ENCODE data around the gene MYEOV.

The MYEOV gene

GRCh38 chr11:69306821-69307220, 12.9 kb downstream of the MYEOV start:
- Mint-ChIP-seq H3K4me3 (no peak overlapping the region), H3K27me3 (peaks cover 53% of the 10 kb centered on the region), H3K27ac (no peak overlapping the region), H3K4me1 (peaks cover 20% of the 10 kb centered on the region), H3K9me3 (no peaks in the 10 kb centered on the region), H3K36me3 (no peaks in the 10 kb centered on the region)
- no peak for DNase-seq
- CTCF ChIA-PET: interaction anchor here (2.5 kb wide), 1 partner anchor 13 kb away, joined by 8 read pairs; the partner anchor contains the start of gene MYEOV

GRCh38 chr11:69307421-69307820, 13.5 kb downstream of the MYEOV start:
- H3K9me3 Mint-ChIP-seq: no peaks in the 10 kb centered on the region
- CTCF ChIA-PET: no interaction called here
- peaks cover 26% of the 10 kb centered on the region for H3K4me1 Mint-ChIP-seq
- DNase-seq: no peak
- no peak overlapping the region for H3K27ac Mint-ChIP-seq
- H3K27me3 Mint-ChIP-seq: peaks cover 56% of the 10 kb centered on the region
- H3K4me3 Mint-ChIP-seq: no peak overlapping the region
- H3K36me3 Mint-ChIP-seq: no peaks in the 10 kb centered on the region

- Mint-ChIP-seq H3K36me3 (no peaks in the 10 kb centered on the region), H3K4me3 (no peak overlapping the region), H3K27ac (no peak overlapping the region), H3K9me3 (no peaks in the 10 kb centered on the region), H3K27me3 (peaks cover 51% of the 10 kb centered on the region), H3K4me1 (peaks cover 30% of the 10 kb centered on the region)
- CTCF ChIA-PET: no interaction called here
- peak; percentile 18 for DNase-seq
Measured at GRCh38 chr11:69307871-69308431, 14.0 kb downstream of the MYEOV start.

GRCh38 chr11:69308491-69308911, 14.5 kb downstream of the MYEOV start:
- CTCF ChIA-PET: interaction anchor here (1.7 kb wide), 1 partner anchor 15 kb away, joined by 6 read pairs; no protein-coding TSS in a partner anchor
- peak; percentile 15 for DNase-seq
- H3K4me1 Mint-ChIP-seq: peaks cover 30% of the 10 kb centered on the region
- H3K9me3 Mint-ChIP-seq: no peaks in the 10 kb centered on the region
- H3K4me3 Mint-ChIP-seq: no peak overlapping the region
- H3K27me3 Mint-ChIP-seq: peaks cover 47% of the 10 kb centered on the region
- H3K27ac Mint-ChIP-seq: no peak overlapping the region
- H3K36me3 Mint-ChIP-seq: no peaks in the 10 kb centered on the region

- Mint-ChIP-seq H3K27ac (no peak overlapping the region), H3K9me3 (no peaks in the 10 kb centered on the region), H3K27me3 (peaks cover 42% of the 10 kb centered on the region), H3K4me1 (peaks cover 29% of the 10 kb centered on the region), H3K36me3 (no peaks in the 10 kb centered on the region), H3K4me3 (no peak overlapping the region)
- CTCF ChIA-PET: interaction anchor here (1.7 kb wide), 1 partner anchor 16 kb away, joined by 6 read pairs; no protein-coding TSS in a partner anchor
- DNase-seq: peak; percentile 15
Measured at GRCh38 chr11:69308936-69309615, 15.1 kb downstream of the MYEOV start.

GRCh38 chr11:69309631-69310280, 15.8 kb downstream of the MYEOV start:
- no peak overlapping the region for H3K4me3 Mint-ChIP-seq
- H3K27ac Mint-ChIP-seq: no peak overlapping the region
- DNase-seq: no peak
- no peaks in the 10 kb centered on the region for H3K36me3 Mint-ChIP-seq
- CTCF ChIA-PET: interaction anchor here (1.7 kb wide), 1 partner anchor 17 kb away, joined by 6 read pairs; no protein-coding TSS in a partner anchor
- no peaks in the 10 kb centered on the region for H3K9me3 Mint-ChIP-seq
- H3K4me1 Mint-ChIP-seq: peaks cover 29% of the 10 kb centered on the region
- peaks cover 39% of the 10 kb centered on the region for H3K27me3 Mint-ChIP-seq

GRCh38 chr11:69310351-69310750, 16.4 kb downstream of the MYEOV start:
- H3K9me3 Mint-ChIP-seq: no peaks in the 10 kb centered on the region
- H3K4me1 Mint-ChIP-seq: peaks cover 29% of the 10 kb centered on the region
- peaks cover 39% of the 10 kb centered on the region for H3K27me3 Mint-ChIP-seq
- H3K27ac Mint-ChIP-seq: no peak overlapping the region
- H3K4me3 Mint-ChIP-seq: no peak overlapping the region
- no peak for DNase-seq
- no peaks in the 10 kb centered on the region for H3K36me3 Mint-ChIP-seq
- CTCF ChIA-PET: no interaction called here

- DNase-seq: no peak
- peak overlapping the region; percentile 94 for H3K27ac Mint-ChIP-seq
- CTCF ChIA-PET: interaction anchor here (1.1 kb wide), 1 partner anchor 18 kb away, joined by 5 read pairs; the partner anchor contains the start of gene MYEOV
- no peaks in the 10 kb centered on the region for H3K9me3 Mint-ChIP-seq
- peaks cover 29% of the 10 kb centered on the region for H3K4me1 Mint-ChIP-seq
- H3K36me3 Mint-ChIP-seq: no peaks in the 10 kb centered on the region
- H3K27me3 Mint-ChIP-seq: peaks cover 39% of the 10 kb centered on the region
- no peak overlapping the region for H3K4me3 Mint-ChIP-seq
Measured at GRCh38 chr11:69310934-69311766, 17.2 kb downstream of the MYEOV start.

- Mint-ChIP-seq H3K9me3 (no peaks in the 10 kb centered on the region), H3K4me1 (peaks cover 29% of the 10 kb centered on the region), H3K27me3 (peaks cover 32% of the 10 kb centered on the region), H3K4me3 (peak overlapping the region; percentile 33), H3K36me3 (no peaks in the 10 kb centered on the region), H3K27ac (peak overlapping the region; percentile 94)
- CTCF ChIA-PET: interaction anchor here (1.1 kb wide), 1 partner anchor 18 kb away, joined by 5 read pairs; the partner anchor contains the start of gene MYEOV
- peak; percentile 63 for DNase-seq
Measured at GRCh38 chr11:69311767-69312385, 17.9 kb downstream of the MYEOV start.

GRCh38 chr11:69312453-69313404, 18.8 kb downstream of the MYEOV start:
- Mint-ChIP-seq H3K27ac (peak overlapping the region; percentile 56), H3K4me3 (no peak overlapping the region), H3K36me3 (no peaks in the 10 kb centered on the region), H3K9me3 (no peaks in the 10 kb centered on the region), H3K27me3 (peaks cover 26% of the 10 kb centered on the region), H3K4me1 (peaks cover 33% of the 10 kb centered on the region)
- CTCF ChIA-PET: no interaction called here
- DNase-seq: peak; percentile 17

GRCh38 chr11:69313992-69314391, 20.0 kb downstream of the MYEOV start:
- Mint-ChIP-seq H3K27me3 (peaks cover 16% of the 10 kb centered on the region), H3K4me1 (peaks cover 35% of the 10 kb centered on the region)
- CTCF ChIA-PET: no interaction called here

GRCh38 chr11:69314555-69314954, 20.6 kb downstream of the MYEOV start:
- Mint-ChIP-seq H3K36me3 (peaks cover 1% of the 10 kb centered on the region), H3K27ac (no peak overlapping the region), H3K27me3 (peaks cover 12% of the 10 kb centered on the region), H3K4me3 (no peak overlapping the region), H3K4me1 (peaks cover 32% of the 10 kb centered on the region), H3K9me3 (peaks cover 6% of the 10 kb centered on the region)
- CTCF ChIA-PET: no interaction called here
- DNase-seq: peak; percentile 8

More at GRCh38 chr11:69313992-69314391, 20.0 kb downstream of the MYEOV start:
- H3K27ac Mint-ChIP-seq: no peak overlapping the region
- peaks cover 2% of the 10 kb centered on the region for H3K9me3 Mint-ChIP-seq
- DNase-seq: no peak
- no peak overlapping the region for H3K4me3 Mint-ChIP-seq
- no peaks in the 10 kb centered on the region for H3K36me3 Mint-ChIP-seq

GRCh38 chr11:69316956-69317355, 23.0 kb downstream of the MYEOV start:
- Mint-ChIP-seq H3K27ac (no peak overlapping the region), H3K27me3 (peaks cover 18% of the 10 kb centered on the region), H3K36me3 (peaks cover 1% of the 10 kb centered on the region), H3K4me3 (no peak overlapping the region), H3K9me3 (peaks cover 6% of the 10 kb centered on the region), H3K4me1 (peaks cover 18% of the 10 kb centered on the region)
- DNase-seq: peak; percentile 4
- CTCF ChIA-PET: no interaction called here
